HG03108 (cell line): ENCODE data around the gene PFN1.

ENCODE experiments used
- ATAC-seq: cut with Tn5 transposase; IDR thresholded peaks from one replicate; pipeline ENCODE4 v1.9.1; 2021; ENCODE audit warnings: moderate library complexity; ENCODE audit not compliant: unreplicated experiment

Gene PFN1

GRCh38 chr17:4948166-4948930, at the start of gene PFN1:
PFN1 (minus strand) TSS chr17:4948530; CDS start chr17:4948394, 136 bp downstream.
- ATAC-seq: no peak

GRCh38 chr17:4997302-4998026, 49.1 kb upstream of the PFN1 start, which contains the start of the genes INCA1 and KIF1C:
INCA1 (minus strand) TSS chr17:4997522; CDS start chr17:4994437, 3,085 bp downstream.
KIF1C (plus strand) TSS chr17:4997950; CDS start chr17:5000247, 2,297 bp downstream.
- ATAC-seq: peak; percentile 88

GRCh38 chr17:4994081-4994595, 45.8 kb upstream of the PFN1 start:
- no peak for ATAC-seq

DNA sequence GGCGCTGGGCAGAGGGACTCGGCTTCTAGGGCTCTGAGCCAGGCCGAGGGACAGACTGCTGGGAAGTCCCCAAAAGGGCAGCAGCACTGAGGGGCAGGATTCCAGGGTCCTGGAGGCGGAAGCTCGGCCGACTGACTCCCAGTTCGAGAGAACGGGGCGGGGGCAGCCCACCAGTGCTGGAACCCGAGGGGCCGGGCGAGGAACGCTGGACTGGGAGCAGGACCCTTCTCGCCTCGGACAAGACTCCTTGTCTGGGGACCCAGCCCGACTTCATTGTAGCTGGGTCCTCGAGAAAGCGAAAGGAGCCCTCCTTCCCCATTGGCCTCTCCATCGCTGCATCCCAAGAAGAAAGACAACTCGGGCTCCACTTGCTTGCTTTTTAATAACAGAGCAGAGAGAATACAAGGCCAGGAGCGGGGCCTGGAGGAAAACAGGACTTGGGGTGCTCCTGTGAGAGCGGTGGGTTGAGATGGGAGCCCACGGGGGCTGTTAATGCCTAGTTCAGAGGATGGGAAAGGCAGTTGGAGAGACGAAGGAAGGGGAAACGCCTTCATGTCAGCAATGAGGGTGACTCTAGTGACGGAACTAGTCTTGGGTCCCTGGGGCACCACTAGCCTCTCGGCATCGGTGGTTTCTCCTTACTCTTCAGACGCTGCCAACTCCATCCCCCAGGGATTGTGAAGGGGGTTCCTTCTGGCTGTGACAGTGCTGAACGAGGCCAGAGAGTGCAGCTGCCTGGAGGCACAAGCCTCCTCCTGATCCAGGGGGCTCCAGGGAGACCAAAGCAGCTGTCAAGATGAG, 39.6 kb upstream of the PFN1 start:
- ATAC-seq: no peak

DNA sequence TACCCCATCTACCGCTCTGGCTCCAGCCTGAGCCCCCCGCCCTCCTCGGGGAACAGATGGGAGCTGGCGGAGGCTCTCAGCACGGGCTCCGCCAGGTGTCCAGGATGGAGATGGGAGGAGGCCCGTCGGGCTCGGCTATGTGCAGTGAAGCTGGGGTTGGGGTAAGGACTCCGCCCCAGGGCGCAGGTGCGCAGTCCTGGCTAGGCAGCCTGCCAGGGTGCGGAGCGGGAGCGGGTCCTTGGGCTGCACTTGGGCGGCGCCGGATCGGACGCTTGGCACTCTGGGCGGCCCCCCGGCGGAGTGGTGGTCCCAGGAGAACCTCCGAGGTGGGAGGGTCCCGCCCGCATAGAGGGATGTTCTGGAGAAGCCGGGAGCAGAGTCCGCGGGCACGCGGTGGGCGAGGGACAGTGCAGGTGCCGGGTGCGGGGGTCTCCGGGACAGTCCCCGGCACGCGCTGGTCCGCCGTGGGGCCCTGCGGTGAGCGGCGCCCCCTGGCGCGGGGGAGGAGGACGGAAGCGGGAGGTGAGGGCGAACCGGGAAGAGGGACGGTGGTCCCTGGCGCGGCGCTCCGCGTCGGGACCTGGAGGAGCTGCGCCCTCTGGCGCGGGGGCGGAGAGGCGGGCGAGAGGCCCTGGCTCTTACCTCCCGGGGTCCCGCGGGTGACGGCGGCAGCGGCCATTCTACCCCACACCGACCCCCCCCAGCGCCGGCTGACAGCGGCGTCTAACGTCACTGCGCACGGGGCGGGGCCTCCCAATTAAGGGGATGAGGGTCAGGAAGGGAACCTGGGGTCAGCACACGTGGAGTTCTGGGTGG, 38.8 kb upstream of the PFN1 start, which contains the start of gene CAMTA2:
TSS of gene CAMTA2 (minus strand) at position 725 of the 816 bp plus-strand sequence. CDS start 1,453 bp downstream, outside the sequence.
- peak; percentile 76 for ATAC-seq

- no peak for ATAC-seq
Measured at GRCh38 chr17:4986403-4986802, 38.1 kb upstream of the PFN1 start.

GRCh38 chr17:4982305-4982704, 34.0 kb upstream of the PFN1 start:
- ATAC-seq: no peak

- no peak for ATAC-seq
Measured at GRCh38 chr17:4980644-4981216, 32.4 kb upstream of the PFN1 start.

DNA sequence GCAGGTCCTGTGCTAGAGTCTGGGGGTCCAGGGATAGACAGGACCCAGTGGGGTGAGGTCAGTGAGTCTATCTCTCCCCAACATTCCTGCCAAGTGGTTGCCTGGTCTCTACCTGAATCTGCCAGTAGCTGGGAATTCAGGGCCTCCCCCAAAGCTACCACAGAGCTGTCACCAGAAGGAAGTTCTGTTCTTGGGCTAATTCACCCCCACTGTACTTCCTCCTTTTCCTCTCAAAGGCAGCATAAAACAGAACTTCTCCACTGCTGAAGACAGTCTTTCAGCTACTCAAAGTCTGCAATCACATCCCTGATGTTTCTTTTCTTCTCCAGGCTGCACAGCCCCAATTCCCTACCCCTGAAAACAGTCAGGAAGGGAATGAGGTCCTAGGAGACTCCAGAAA, 30.4 kb upstream of the PFN1 start:
- no peak for ATAC-seq

- ATAC-seq: no peak
Measured at GRCh38 chr17:4974115-4974670, 25.9 kb upstream of the PFN1 start.

DNA sequence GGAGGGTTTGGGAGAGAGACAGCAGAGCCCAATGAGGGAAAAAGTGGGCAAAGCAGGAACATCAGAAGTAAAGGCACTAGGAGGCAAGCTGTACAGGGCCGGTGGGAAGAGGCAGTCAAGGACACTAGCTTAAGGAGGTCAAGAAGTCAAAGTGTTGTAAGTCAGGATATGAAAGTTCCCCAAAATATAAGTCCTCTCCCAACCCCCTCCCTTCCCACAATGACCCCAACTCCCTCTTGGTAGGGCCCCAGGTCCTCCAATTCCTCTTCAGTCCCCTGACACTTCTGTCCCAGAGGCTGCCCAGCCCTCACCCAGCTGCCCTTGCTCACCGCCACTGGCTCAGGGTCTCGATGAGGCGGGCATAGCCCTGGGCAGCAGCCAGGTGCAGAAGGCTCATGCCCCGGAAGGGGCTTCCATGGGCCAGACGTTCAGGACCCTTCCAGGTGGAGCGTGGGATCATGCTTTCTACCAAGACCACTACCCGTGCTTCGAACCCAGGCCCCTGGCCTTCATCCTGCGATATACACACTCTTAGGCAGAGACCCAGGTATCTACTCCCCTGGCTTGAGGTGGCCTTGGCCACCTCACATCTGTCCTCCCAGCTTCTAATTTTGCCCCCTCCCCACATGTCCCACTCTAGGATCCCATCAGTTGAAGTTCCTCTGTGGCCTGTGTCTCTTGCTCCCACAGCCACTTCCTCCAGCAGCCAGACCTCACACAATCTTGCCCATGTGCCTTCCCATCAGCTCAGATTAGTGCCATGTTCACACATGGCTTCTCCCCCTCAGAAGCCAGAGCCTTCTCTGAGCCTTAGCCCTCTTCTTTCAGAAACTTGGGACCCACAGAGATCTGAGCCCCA, 25.2 kb upstream of the PFN1 start:
- ATAC-seq: no peak

DNA sequence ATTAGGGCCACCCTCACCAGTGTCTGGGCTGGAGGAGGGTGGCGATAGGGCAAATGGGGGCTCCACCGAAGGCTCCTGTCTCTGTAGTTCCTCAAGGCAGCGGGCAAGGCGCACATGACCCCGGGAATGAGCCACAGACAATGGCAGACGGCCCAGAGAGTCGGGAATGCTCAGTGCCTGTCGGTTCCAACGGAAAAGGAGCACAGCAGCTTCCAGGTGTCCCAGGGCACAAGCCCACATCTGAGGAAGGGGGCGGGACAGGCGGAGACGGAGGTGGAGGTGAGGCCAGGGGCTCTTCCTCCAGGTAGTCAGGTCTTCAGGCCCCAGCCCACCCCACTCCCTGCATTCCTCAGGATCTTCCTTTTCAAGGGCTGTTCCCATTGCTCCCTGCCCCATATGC, 24.4 kb upstream of the PFN1 start:
- ATAC-seq: no peak

GRCh38 chr17:4972322-4972721, 24.0 kb upstream of the PFN1 start:
- ATAC-seq: no peak

DNA sequence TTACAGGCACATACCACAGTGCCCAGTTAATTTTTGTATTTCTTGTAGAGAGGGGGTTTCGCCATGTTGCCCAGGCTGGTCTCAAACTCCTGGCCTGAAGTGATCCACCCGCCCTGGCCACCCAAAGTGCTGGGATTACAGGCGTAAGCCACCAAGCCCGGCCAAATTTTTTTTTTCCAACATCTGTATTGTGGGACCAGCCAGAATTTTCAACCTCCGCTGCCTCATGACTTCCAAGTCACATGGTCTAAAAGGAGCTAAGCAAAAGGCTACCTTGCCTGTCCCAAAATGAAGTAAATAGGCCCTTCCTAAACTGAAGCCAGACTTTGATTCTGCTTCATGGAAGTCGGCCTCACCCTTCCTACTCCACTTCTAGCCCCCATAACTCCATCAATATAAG, 23.5 kb upstream of the PFN1 start:
- no peak for ATAC-seq

GRCh38 chr17:4970273-4970672, 21.9 kb upstream of the PFN1 start:
- ATAC-seq: no peak

- ATAC-seq: no peak
Measured at GRCh38 chr17:4969551-4970173, 21.3 kb upstream of the PFN1 start.

DNA sequence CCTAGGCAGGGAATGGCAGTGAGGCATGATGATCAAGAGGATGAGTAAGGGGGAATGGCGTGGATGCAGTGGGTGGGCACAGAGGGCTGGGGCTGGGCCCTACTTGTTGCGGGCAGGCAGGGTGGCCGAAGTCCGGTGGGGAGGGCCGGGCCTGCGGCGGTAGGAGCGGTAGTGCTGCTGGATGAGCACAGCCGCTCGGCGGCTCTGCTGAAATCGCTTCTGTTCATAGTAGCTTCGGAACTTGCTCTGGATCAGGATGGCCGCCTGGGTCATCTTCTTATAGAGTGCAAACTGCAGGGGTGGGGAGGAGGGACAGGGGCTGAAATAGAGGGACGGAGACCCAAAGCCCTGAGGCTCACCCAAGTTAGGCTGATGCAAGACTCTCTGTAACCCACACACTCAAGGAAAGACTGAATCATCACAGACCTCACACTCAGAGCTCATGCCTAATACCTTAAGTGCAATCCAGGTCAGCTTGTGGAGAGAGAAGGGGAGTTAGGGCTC, 20.8 kb upstream of the PFN1 start:
- no peak for ATAC-seq

DNA sequence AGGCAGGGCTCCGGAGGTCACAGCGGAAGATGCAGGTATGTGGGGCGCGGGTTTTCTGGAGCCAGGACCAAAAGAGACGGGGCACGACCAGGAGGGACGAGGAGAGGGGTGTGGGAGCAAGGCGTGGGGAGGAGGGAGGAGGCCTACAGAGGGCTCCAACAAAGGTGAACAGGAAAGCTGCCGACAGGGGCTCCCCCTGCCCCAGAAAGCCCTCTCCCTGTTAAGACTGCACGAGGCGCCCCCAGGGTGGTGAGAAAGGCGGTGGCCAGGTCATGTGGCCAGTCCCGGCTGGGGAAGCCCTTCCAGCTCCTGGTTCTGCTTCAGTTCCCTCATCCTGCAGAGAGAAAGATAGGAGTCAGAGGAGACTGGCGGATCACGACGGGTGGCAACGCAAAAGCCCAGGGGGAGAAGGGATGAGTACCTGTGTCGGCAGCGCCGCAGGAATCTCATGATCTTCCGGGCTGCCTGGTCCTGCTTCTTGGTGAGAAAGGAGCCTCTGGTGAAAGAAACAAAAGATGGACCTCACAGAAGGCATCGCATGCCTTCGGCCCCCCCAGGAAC, 20.2 kb upstream of the PFN1 start:
- ATAC-seq: no peak
